ENCODE measurements around the gene SRRD.

SRRD gene

GRCh38 chr22:26464312-26464711 lies 19.4 kb upstream of the SRRD start:
- H3K9me3 ChIP-seq (ENCODE audit: control extremely low read depth in 1 of 5, control insufficient read depth in 4 of 5, insufficient read depth in 2 of 5, low read depth in 1 of 5, low read length in 4 of 5), result no peaks in the 10 kb centered on the region
- CTCF ChIA-PET, result interaction anchor here (2.4 to 7.3 kb wide), 4 partner anchors 11 to 98 kb away, joined by 10 to 94 read pairs (median 64); no protein-coding TSS in a partner anchor
- POLR2A ChIA-PET, result no interaction called here
- 100% methylated on average over 7 of the region's 7 CpGs for WGBS (ENCODE audit: insufficient coverage)
- no peak overlapping the region for H3K27ac ChIP-seq (ENCODE audit: insufficient read depth in 1 of 2, low read depth in 1 of 2, low read length in 2 of 2, poor library complexity in 1 of 2, severe bottlenecking in 2 of 2)
- H3K36me3 ChIP-seq (ENCODE audit: control insufficient read depth in 4 of 4, insufficient read depth in 4 of 4, low read length in 3 of 4), result peaks cover 23 to 92% (median 79%) of the 10 kb centered on the region in 4 experiments
- DNase-seq, result no peak
- no peak overlapping the region for H3K4me3 ChIP-seq (ENCODE audit: control insufficient read depth in 1 of 7, extremely low read depth in 1 of 7, insufficient read depth in 4 of 7, low read depth in 2 of 7, low read length in 6 of 7)
- no peaks in the 10 kb centered on the region for H3K4me1 ChIP-seq (ENCODE audit: control extremely low read depth in 1 of 4, control insufficient read depth in 4 of 4, insufficient read depth in 4 of 4, low read length in 3 of 4)
- H3K27me3 ChIP-seq (replicated peaks in 2 of 5; ENCODE audit: control insufficient read depth in 4 of 5, insufficient read depth in 5 of 5, low read length in 4 of 5), result no peaks in the 10 kb centered on the region

DNA sequence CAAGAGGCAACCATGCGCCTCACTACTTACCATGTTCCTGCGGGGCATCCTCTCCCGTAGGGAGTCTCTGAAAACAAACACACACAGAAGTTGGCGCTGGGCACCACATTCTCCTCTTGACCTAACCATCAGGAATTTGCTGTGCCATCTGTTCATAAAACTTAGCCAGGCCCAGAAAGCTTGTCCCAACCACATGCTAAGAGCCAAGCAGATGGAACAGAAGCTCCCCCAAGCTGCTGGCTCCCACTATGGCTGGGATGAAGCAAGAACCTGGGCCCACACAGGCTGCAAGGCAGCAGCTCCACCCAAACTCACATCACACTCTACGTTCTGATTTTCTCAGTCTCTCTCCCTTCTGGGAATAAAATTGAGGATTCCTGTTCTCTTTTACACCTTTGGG lies 17.5 kb upstream of the SRRD start:
- no peaks in the 10 kb centered on the region for H3K27me3 ChIP-seq (replicated peaks in 2 of 5; ENCODE audit: control insufficient read depth in 4 of 5, insufficient read depth in 5 of 5, low read length in 4 of 5)
- no peaks in the 10 kb centered on the region for H3K4me1 ChIP-seq (ENCODE audit: control extremely low read depth in 1 of 4, control insufficient read depth in 4 of 4, insufficient read depth in 4 of 4, low read length in 3 of 4)
- H3K36me3 ChIP-seq (ENCODE audit: control insufficient read depth in 4 of 4, insufficient read depth in 4 of 4, low read length in 3 of 4), result peaks cover 21 to 93% (median 80%) of the 10 kb centered on the region in 4 experiments
- POLR2A ChIA-PET, result no interaction called here
- H3K9me3 ChIP-seq (ENCODE audit: control extremely low read depth in 1 of 5, control insufficient read depth in 4 of 5, insufficient read depth in 2 of 5, low read depth in 1 of 5, low read length in 4 of 5), result no peaks in the 10 kb centered on the region
- CTCF ChIA-PET, result interaction anchor here (0.9 to 7.3 kb wide), 7 partner anchors 8 to 101 kb away, joined by 3 to 94 read pairs (median 3); no protein-coding TSS in a partner anchor
- WGBS (ENCODE audit: insufficient coverage), result 98% methylated on average over 5 of the region's 5 CpGs
- no peak overlapping the region for H3K4me3 ChIP-seq (ENCODE audit: control insufficient read depth in 1 of 7, extremely low read depth in 1 of 7, insufficient read depth in 4 of 7, low read depth in 2 of 7, low read length in 6 of 7)
- no peak overlapping the region for H3K27ac ChIP-seq (ENCODE audit: insufficient read depth in 1 of 2, low read depth in 1 of 2, low read length in 2 of 2, poor library complexity in 1 of 2, severe bottlenecking in 2 of 2)
- DNase-seq, result no peak

- Histone ChIP-seq H3K36me3 (ENCODE audit: control insufficient read depth in 4 of 4, insufficient read depth in 4 of 4, low read length in 3 of 4) (peaks cover 26 to 89% (median 71%) of the 10 kb centered on the region in 4 experiments), H3K4me1 (ENCODE audit: control extremely low read depth in 1 of 4, control insufficient read depth in 4 of 4, insufficient read depth in 4 of 4, low read length in 3 of 4) (peaks cover 0 to 6% (median 1%) of the 10 kb centered on the region in 4 experiments), H3K4me3 (ENCODE audit: control insufficient read depth in 1 of 7, extremely low read depth in 1 of 7, insufficient read depth in 4 of 7, low read depth in 2 of 7, low read length in 6 of 7) (no peak overlapping the region), H3K27ac (ENCODE audit: insufficient read depth in 1 of 2, low read depth in 1 of 2, low read length in 2 of 2, poor library complexity in 1 of 2, severe bottlenecking in 2 of 2) (no peak overlapping the region), H3K9me3 (ENCODE audit: control extremely low read depth in 1 of 5, control insufficient read depth in 4 of 5, insufficient read depth in 2 of 5, low read depth in 1 of 5, low read length in 4 of 5) (no peaks in the 10 kb centered on the region), H3K27me3 (replicated peaks in 2 of 5; ENCODE audit: control insufficient read depth in 4 of 5, insufficient read depth in 5 of 5, low read length in 4 of 5) (no peaks in the 10 kb centered on the region)
- ChIA-PET CTCF (interaction anchor here (1.8 to 2.1 kb wide), 2 partner anchors 10 to 74 kb away, joined by 6 to 16 read pairs; no protein-coding TSS in a partner anchor), POLR2A (no interaction called here)
- DNase-seq, result no peak
- 100% methylated on average over 1 of the region's 2 CpGs for WGBS (ENCODE audit: insufficient coverage)
These were observed 12.9 kb upstream of the SRRD start for GRCh38 chr22:26470807-26471206.

GRCh38 chr22:26471522-26471921 lies 12.2 kb upstream of the SRRD start:
- Histone ChIP-seq H3K4me3 (ENCODE audit: control insufficient read depth in 1 of 7, extremely low read depth in 1 of 7, insufficient read depth in 4 of 7, low read depth in 2 of 7, low read length in 6 of 7) (no peak overlapping the region), H3K9me3 (ENCODE audit: control extremely low read depth in 1 of 5, control insufficient read depth in 4 of 5, insufficient read depth in 2 of 5, low read depth in 1 of 5, low read length in 4 of 5) (no peaks in the 10 kb centered on the region), H3K27me3 (replicated peaks in 2 of 5; ENCODE audit: control insufficient read depth in 4 of 5, insufficient read depth in 5 of 5, low read length in 4 of 5) (no peaks in the 10 kb centered on the region), H3K36me3 (ENCODE audit: control insufficient read depth in 4 of 4, insufficient read depth in 4 of 4, low read length in 3 of 4) (peaks cover 26 to 86% (median 69%) of the 10 kb centered on the region in 4 experiments), H3K4me1 (ENCODE audit: control extremely low read depth in 1 of 4, control insufficient read depth in 4 of 4, insufficient read depth in 4 of 4, low read length in 3 of 4) (peaks cover 0 to 7% (median 3%) of the 10 kb centered on the region in 4 experiments), H3K27ac (ENCODE audit: insufficient read depth in 1 of 2, low read depth in 1 of 2, low read length in 2 of 2, poor library complexity in 1 of 2, severe bottlenecking in 2 of 2) (no peak overlapping the region)
- WGBS (ENCODE audit: insufficient coverage), result 100% methylated on average over 2 of the region's 5 CpGs
- DNase-seq, result no peak
- POLR2A ChIA-PET, result no interaction called here
- CTCF ChIA-PET, result interaction anchor here (0.6 to 2.1 kb wide), 2 partner anchors 11 to 45 kb away, joined by 3 to 16 read pairs; no protein-coding TSS in a partner anchor

DNA sequence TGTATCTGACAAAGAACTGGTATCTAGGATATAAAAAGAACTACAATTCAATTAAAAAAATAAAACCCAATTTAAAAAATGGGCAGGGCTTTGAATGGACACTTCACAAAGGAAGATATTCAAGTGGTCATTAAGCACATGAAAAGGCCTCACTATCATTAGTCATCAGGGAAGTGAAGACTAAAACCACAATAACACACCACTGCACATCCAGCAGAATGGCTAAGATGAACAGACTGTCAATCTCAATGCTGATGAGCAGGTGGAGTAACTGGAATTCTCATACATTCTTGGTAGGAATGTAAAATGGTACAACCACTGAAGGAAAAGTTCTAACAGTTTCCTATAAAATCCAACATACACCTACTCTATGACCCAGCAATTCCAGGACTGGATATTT lies 9.0 kb upstream of the SRRD start:
- DNase-seq, result no peak
- Histone ChIP-seq H3K4me3 (ENCODE audit: control insufficient read depth in 1 of 7, extremely low read depth in 1 of 7, insufficient read depth in 4 of 7, low read depth in 2 of 7, low read length in 6 of 7) (no peak overlapping the region), H3K36me3 (ENCODE audit: control insufficient read depth in 4 of 4, insufficient read depth in 4 of 4, low read length in 3 of 4) (peaks cover 19 to 68% (median 52%) of the 10 kb centered on the region in 4 experiments), H3K27me3 (replicated peaks in 2 of 5; ENCODE audit: control insufficient read depth in 4 of 5, insufficient read depth in 5 of 5, low read length in 4 of 5) (no peaks in the 10 kb centered on the region), H3K9me3 (ENCODE audit: control extremely low read depth in 1 of 5, control insufficient read depth in 4 of 5, insufficient read depth in 2 of 5, low read depth in 1 of 5, low read length in 4 of 5) (no peaks in the 10 kb centered on the region), H3K4me1 (ENCODE audit: control extremely low read depth in 1 of 4, control insufficient read depth in 4 of 4, insufficient read depth in 4 of 4, low read length in 3 of 4) (peaks cover 12 to 36% (median 29%) of the 10 kb centered on the region in 4 experiments), H3K27ac (ENCODE audit: insufficient read depth in 1 of 2, low read depth in 1 of 2, low read length in 2 of 2, poor library complexity in 1 of 2, severe bottlenecking in 2 of 2) (no peak overlapping the region)
- CTCF ChIA-PET, result interaction anchor here (1.3 to 2.1 kb wide), 2 partner anchors 9 to 13 kb away, joined by 3 to 7 read pairs; no protein-coding TSS in a partner anchor
- POLR2A ChIA-PET, result no interaction called here

GRCh38 chr22:26476705-26477340 lies 6.9 kb upstream of the SRRD start:
- H3K4me3 ChIP-seq (ENCODE audit: control insufficient read depth in 1 of 7, extremely low read depth in 1 of 7, insufficient read depth in 4 of 7, low read depth in 2 of 7, low read length in 6 of 7), result peak overlapping the region in 1 of 7 experiments; percentile 6
- H3K27ac ChIP-seq (ENCODE audit: insufficient read depth in 1 of 2, low read depth in 1 of 2, low read length in 2 of 2, poor library complexity in 1 of 2, severe bottlenecking in 2 of 2), result no peak overlapping the region
- CTCF ChIA-PET, result interaction anchor here (1.2 to 1.6 kb wide), 2 partner anchors 16 to 27 kb away, joined by 3 to 5 read pairs; no protein-coding TSS in a partner anchor
- H3K36me3 ChIP-seq (ENCODE audit: control insufficient read depth in 4 of 4, insufficient read depth in 4 of 4, low read length in 3 of 4), result peaks cover 10 to 52% (median 36%) of the 10 kb centered on the region in 4 experiments
- H3K9me3 ChIP-seq (ENCODE audit: control extremely low read depth in 1 of 5, control insufficient read depth in 4 of 5, insufficient read depth in 2 of 5, low read depth in 1 of 5, low read length in 4 of 5), result no peaks in the 10 kb centered on the region
- 90% methylated on average over 3 of the region's 4 CpGs for WGBS (ENCODE audit: insufficient coverage)
- DNase-seq, result no peak
- POLR2A ChIA-PET, result no interaction called here
- H3K4me1 ChIP-seq (ENCODE audit: control extremely low read depth in 1 of 4, control insufficient read depth in 4 of 4, insufficient read depth in 4 of 4, low read length in 3 of 4), result peaks cover 31 to 58% (median 50%) of the 10 kb centered on the region in 4 experiments
- no peaks in the 10 kb centered on the region for H3K27me3 ChIP-seq (replicated peaks in 2 of 5; ENCODE audit: control insufficient read depth in 4 of 5, insufficient read depth in 5 of 5, low read length in 4 of 5)

GRCh38 chr22:26477341-26477731 lies 6.3 kb upstream of the SRRD start:
- Histone ChIP-seq H3K4me1 (ENCODE audit: control extremely low read depth in 1 of 4, control insufficient read depth in 4 of 4, insufficient read depth in 4 of 4, low read length in 3 of 4) (peaks cover 34 to 63% (median 55%) of the 10 kb centered on the region in 4 experiments), H3K4me3 (ENCODE audit: control insufficient read depth in 1 of 7, extremely low read depth in 1 of 7, insufficient read depth in 4 of 7, low read depth in 2 of 7, low read length in 6 of 7) (peak overlapping the region in 2 of 7 experiments; percentile 0 to 6), H3K36me3 (ENCODE audit: control insufficient read depth in 4 of 4, insufficient read depth in 4 of 4, low read length in 3 of 4) (peaks cover 10 to 47% (median 31%) of the 10 kb centered on the region in 4 experiments), H3K9me3 (ENCODE audit: control extremely low read depth in 1 of 5, control insufficient read depth in 4 of 5, insufficient read depth in 2 of 5, low read depth in 1 of 5, low read length in 4 of 5) (no peaks in the 10 kb centered on the region), H3K27me3 (replicated peaks in 2 of 5; ENCODE audit: control insufficient read depth in 4 of 5, insufficient read depth in 5 of 5, low read length in 4 of 5) (no peaks in the 10 kb centered on the region), H3K27ac (ENCODE audit: insufficient read depth in 1 of 2, low read depth in 1 of 2, low read length in 2 of 2, poor library complexity in 1 of 2, severe bottlenecking in 2 of 2) (peak overlapping the region in 1 of 2 experiments; percentile 20)
- DNase-seq, result no peak
- ChIA-PET POLR2A (no interaction called here), CTCF (interaction anchor here (1.6 kb wide), 1 partner anchor 16 kb away, joined by 5 read pairs; no protein-coding TSS in a partner anchor)
- 43% methylated on average over 4 of the region's 4 CpGs for WGBS (ENCODE audit: insufficient coverage)

All from common myeloid progenitor, CD34-positive (primary cell).